Thoracic aorta (tissue), 2 donors: ENCODE measurements around the gene LAMA4. TPM values are rescaled to one million over a fixed set of nuclear protein-coding genes. Genes with fewer than 3 reads are reported as not detected.

ENCODE experiments used
- ATAC-seq: fragments of 150-250 bp; one replicate; pipeline ENCODE4 v1.8.0; 2017; ENCODE audit warnings: low read depth; ENCODE audit not compliant: insufficient number of reproducible peaks, low FRiP score
- DNase-seq: peaks from one replicate; pipeline ENCODE4 v3.0.0-alpha.2; 2020; ENCODE audit warnings: low spot score
- H3K27ac ChIP-seq, 2 donors: fragments of 200-600 bp; sonication (generic); 1 replicate in 1 of 2; 2 replicates in 1 of 2; pipeline ENCODE4 v1.5.1; 2016; ENCODE audit warnings: mild to moderate bottlenecking in 2 of 2, moderate library complexity in 2 of 2
- H3K27me3 ChIP-seq: fragments of 200-600 bp; sonication (generic); replicated peaks from 2 replicates; pipeline ENCODE4 v1.6.0; 2016; ENCODE audit warnings: mild to moderate bottlenecking; ENCODE audit not compliant: insufficient read depth
- H3K36me3 ChIP-seq: fragments of 200-600 bp; sonication (generic); one replicate; pipeline ENCODE4 v1.5.1; 2016
- H3K4me1 ChIP-seq, 2 donors: fragments of 200-600 bp; sonication (generic); 1 replicate in 1 of 2; 2 replicates in 1 of 2; pipeline versions ENCODE4 v1.5.1 to v1.6.0; 2016; ENCODE audit warnings: low read depth in 2 of 2, mild to moderate bottlenecking in 1 of 2; ENCODE audit not compliant: control insufficient read depth in 1 of 2
- H3K4me3 ChIP-seq: fragments of 200-600 bp; sonication (generic); 2 replicates; pipeline ENCODE4 v1.5.1; 2016; ENCODE audit warnings: mild to moderate bottlenecking
- H3K9me3 ChIP-seq: fragments of 200-600 bp; sonication (generic); 2 replicates; pipeline ENCODE4 v1.5.1; 2016
- CTCF ChIP-seq: fragments of 200-600 bp; sonication (generic); IDR thresholded peaks from one replicate; pipeline ENCODE4 v1.5.1; 2019; ENCODE audit warnings: antibody characterized with exemption
- total RNA-seq, 2 donors: library from RNA; depleted of rRNA; stranded (reverse); fragments of >200 nt; gene quantifications; one replicate each; pipeline versions ENCODE4 v1.1.0 to v1.2.3, GENCODE V29; 2016

LAMA4 gene
- total RNA-seq: 10 to 100 TPM; 34.9 to 66.7 TPM

GRCh38 chr6:112253841-112254816, at the start of gene LAMA4:
TSS of gene LAMA4 (minus strand) at chr6:112254567. CDS start at chr6:112254150, 417 bp downstream.
- no peak for DNase-seq
- peak within 1 kb of the TSS; percentile 77 for H3K4me3 ChIP-seq
- TF ChIP-seq CTCF: no peak
- peaks cover 7 to 31% of the 10 kb centered on the region in 2 donors for H3K4me1 ChIP-seq
- no peaks in the 10 kb centered on the region for H3K27me3 ChIP-seq
- H3K27ac ChIP-seq: peak within 1 kb of the TSS; percentile 73
- H3K36me3 ChIP-seq: no peaks in the 10 kb centered on the region
- ATAC-seq: peak; percentile 44
- no peaks in the 10 kb centered on the region for H3K9me3 ChIP-seq

DNA sequence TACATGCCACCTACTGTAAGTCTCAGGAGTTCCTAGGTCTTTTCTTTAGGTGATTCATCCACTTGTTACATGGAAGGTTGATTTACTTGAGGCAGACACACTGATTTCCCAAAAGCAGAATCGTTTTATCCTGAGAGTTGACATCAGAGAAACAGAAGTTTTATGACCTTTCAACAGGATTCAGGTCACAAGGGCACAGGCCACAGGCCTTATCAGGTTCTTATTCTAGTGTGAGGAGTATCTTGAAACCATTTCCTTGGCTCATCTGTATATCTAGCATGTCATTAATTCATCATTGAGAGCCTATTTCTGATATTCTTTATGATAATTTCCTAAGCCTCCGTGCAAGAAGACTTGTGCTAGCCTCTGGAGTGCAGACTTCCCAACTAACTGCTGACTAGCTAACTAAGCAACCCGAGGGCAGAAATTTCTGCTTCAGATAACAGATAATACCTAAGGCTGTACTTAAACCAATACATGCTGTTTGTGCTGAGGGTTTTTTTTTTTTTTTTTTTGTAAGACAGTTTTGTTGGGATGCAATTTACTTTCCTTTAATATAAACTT, 47.9 kb upstream of the LAMA4 start:
- no peaks in the 10 kb centered on the region for H3K9me3 ChIP-seq
- DNase-seq (no peak), ATAC-seq (no peak)
- H3K4me3 ChIP-seq: no peak overlapping the region
- H3K36me3 ChIP-seq: no peaks in the 10 kb centered on the region
- no peak overlapping the region for H3K27ac ChIP-seq
- peaks cover 14 to 16% of the 10 kb centered on the region in 2 donors for H3K4me1 ChIP-seq
- TF ChIP-seq CTCF: no peak
- H3K27me3 ChIP-seq: no peaks in the 10 kb centered on the region

GRCh38 chr6:112300896-112301295, 46.5 kb upstream of the LAMA4 start:
- H3K36me3 ChIP-seq: no peaks in the 10 kb centered on the region
- DNase-seq (no peak), ATAC-seq (no peak)
- no peaks in the 10 kb centered on the region for H3K27me3 ChIP-seq
- H3K27ac ChIP-seq: no peak overlapping the region
- H3K4me3 ChIP-seq: no peak overlapping the region
- H3K9me3 ChIP-seq: no peaks in the 10 kb centered on the region
- H3K4me1 ChIP-seq: peaks cover 14 to 16% of the 10 kb centered on the region in 2 donors
- TF ChIP-seq CTCF: no peak

GRCh38 chr6:112298816-112299281, 44.5 kb upstream of the LAMA4 start:
- Histone ChIP-seq H3K9me3 (no peaks in the 10 kb centered on the region), H3K27me3 (no peaks in the 10 kb centered on the region), H3K27ac (peak overlapping the region; percentile 14 to 64), H3K36me3 (no peaks in the 10 kb centered on the region), H3K4me3 (no peak overlapping the region), H3K4me1 (peaks cover 14 to 16% of the 10 kb centered on the region in 2 donors)
- DNase-seq (no peak), ATAC-seq (no peak)
- no peak for TF ChIP-seq CTCF
